Activated CD4-positive, alpha-beta T cell treated with anti-CD3 and anti-CD28 coated beads, Interleukin-2, Interleukin-6, amounts not matched to agents 100 ng/mL and 50 ng/mL, durations not matched to agents 16 hours and 8 hours (primary cell): Measurements from ENCODE around the gene FES.
"Not testable (repeated sequence)": the region's sequence is repeated elsewhere in the genome, so short reads cannot be mapped to it uniquely, and the experiment has no call there.

Source experiments
- DNase-seq: peaks from one replicate; pipeline ENCODE4 v3.0.0-alpha.2; 2020

Gene FES

GRCh38 chr15:90911906-90912769 lies 27.8 kb downstream of the FES start:
- no peak for DNase-seq

- no peak for DNase-seq
These were observed 28.4 kb downstream of the FES start for GRCh38 chr15:90912770-90913075.

- DNase-seq, result no peak
These were observed 29.2 kb downstream of the FES start for GRCh38 chr15:90913398-90913944.

- DNase-seq, result no peak
These were observed 30.2 kb downstream of the FES start for GRCh38 chr15:90914305-90915080.

- no peak for DNase-seq
These were observed 31.0 kb downstream of the FES start for GRCh38 chr15:90915216-90915807.

GRCh38 chr15:90915808-90916440 lies 31.6 kb downstream of the FES start:
- no peak for DNase-seq

- no peak for DNase-seq
These were observed 32.2 kb downstream of the FES start for GRCh38 chr15:90916461-90916860.

- DNase-seq, result no peak
These were observed 33.3 kb downstream of the FES start for GRCh38 chr15:90917569-90917968.

GRCh38 chr15:90918034-90918788 lies 33.9 kb downstream of the FES start:
- no peak for DNase-seq

- DNase-seq, result no peak
These were observed 34.5 kb downstream of the FES start for GRCh38 chr15:90918835-90919234.

GRCh38 chr15:90921887-90922286 lies 37.6 kb downstream of the FES start:
- no peak for DNase-seq

- peak; percentile 77 for DNase-seq
These were observed 38.5 kb downstream of the FES start for GRCh38 chr15:90922712-90923322.

- peak; percentile 72 for DNase-seq
These were observed 40.1 kb downstream of the FES start for GRCh38 chr15:90924375-90924774.

GRCh38 chr15:90926766-90927165 lies 42.5 kb downstream of the FES start:
- not testable (repeated sequence) for DNase-seq

GRCh38 chr15:90928106-90928505 lies 43.8 kb downstream of the FES start:
- DNase-seq, result not testable (repeated sequence)

- no peak for DNase-seq
These were observed 45.1 kb downstream of the FES start for GRCh38 chr15:90929246-90930019.

- DNase-seq, result peak; percentile 36
These were observed 46.7 kb downstream of the FES start for GRCh38 chr15:90930861-90931574.

- no peak for DNase-seq
These were observed 47.2 kb downstream of the FES start for GRCh38 chr15:90931575-90931827.

- DNase-seq, result peak; percentile 95
These were observed 47.7 kb downstream of the FES start, which contains the start of gene HDDC3 for GRCh38 chr15:90931828-90932659. Gene HDDC3, minus strand, starts transcription at chr15:90932549. Its CDS starts 9 bp downstream, at chr15:90932540.

- DNase-seq, result no peak
These were observed 48.3 kb downstream of the FES start for GRCh38 chr15:90932660-90932991.
